DMS53 treated with DMSO at 0.1 percent for 48 hours (cell line): ENCODE data around the gene NTM.
A peak's percentile ranks its signal among the peaks of the same experiment; 100 is the strongest.

Source experiments
- DNase-seq: peaks from one replicate; lab custom pipeline; 2025; ENCODE audit not compliant: unreplicated experiment; lab: John Stamatoyannopoulos, UW

NTM gene

GRCh38 chr11:132078264-132079076 lies 708.1 kb downstream of the NTM start:
- no peak for DNase-seq

GRCh38 chr11:132080127-132080526 lies 709.7 kb downstream of the NTM start:
- DNase-seq = no peak

- DNase-seq = no peak
Measured at GRCh38 chr11:132082566-132082965, 712.2 kb downstream of the NTM start.

GRCh38 chr11:132084433-132084832 lies 714.0 kb downstream of the NTM start:
- no peak for DNase-seq

GRCh38 chr11:132087148-132087547 lies 716.7 kb downstream of the NTM start:
- no peak for DNase-seq

- no peak for DNase-seq
Measured at GRCh38 chr11:132088551-132088950, 718.1 kb downstream of the NTM start.

GRCh38 chr11:132093536-132094259 lies 723.3 kb downstream of the NTM start:
- DNase-seq = no peak

GRCh38 chr11:132094598-132094997 lies 724.2 kb downstream of the NTM start:
- DNase-seq = no peak

- no peak for DNase-seq
Measured at GRCh38 chr11:132095230-132096131, 725.1 kb downstream of the NTM start.

GRCh38 chr11:132096132-132096825 lies 725.9 kb downstream of the NTM start:
- DNase-seq = no peak

- DNase-seq = no peak
Measured at GRCh38 chr11:132099692-132100091, 729.3 kb downstream of the NTM start.

GRCh38 chr11:132100583-132100982 lies 730.2 kb downstream of the NTM start:
- DNase-seq = no peak

GRCh38 chr11:132101881-132102280 lies 731.5 kb downstream of the NTM start:
- no peak for DNase-seq

- DNase-seq = no peak
Measured at GRCh38 chr11:132103021-132103420, 732.6 kb downstream of the NTM start.

GRCh38 chr11:132106096-132106982 lies 735.9 kb downstream of the NTM start:
- DNase-seq = no peak

- no peak for DNase-seq
Measured at GRCh38 chr11:132111316-132111715, 740.9 kb downstream of the NTM start.

- DNase-seq = no peak
Measured at GRCh38 chr11:132111838-132112237, 741.4 kb downstream of the NTM start.

- no peak for DNase-seq
Measured at GRCh38 chr11:132112846-132113245, 742.4 kb downstream of the NTM start.

- peak; percentile 64 for DNase-seq
Measured at GRCh38 chr11:132114185-132114584, 743.8 kb downstream of the NTM start.

- DNase-seq = no peak
Measured at GRCh38 chr11:132114743-132115142, 744.3 kb downstream of the NTM start.
